ENCODE data around the gene CRNN.

CRNN gene

GRCh38 chr1:152413909-152414308 is at the start of gene CRNN:
CRNN (minus strand) TSS chr1:152414263; CDS start chr1:152412233, 2,030 bp downstream.
- TF ChIP-seq, protein P1, sequence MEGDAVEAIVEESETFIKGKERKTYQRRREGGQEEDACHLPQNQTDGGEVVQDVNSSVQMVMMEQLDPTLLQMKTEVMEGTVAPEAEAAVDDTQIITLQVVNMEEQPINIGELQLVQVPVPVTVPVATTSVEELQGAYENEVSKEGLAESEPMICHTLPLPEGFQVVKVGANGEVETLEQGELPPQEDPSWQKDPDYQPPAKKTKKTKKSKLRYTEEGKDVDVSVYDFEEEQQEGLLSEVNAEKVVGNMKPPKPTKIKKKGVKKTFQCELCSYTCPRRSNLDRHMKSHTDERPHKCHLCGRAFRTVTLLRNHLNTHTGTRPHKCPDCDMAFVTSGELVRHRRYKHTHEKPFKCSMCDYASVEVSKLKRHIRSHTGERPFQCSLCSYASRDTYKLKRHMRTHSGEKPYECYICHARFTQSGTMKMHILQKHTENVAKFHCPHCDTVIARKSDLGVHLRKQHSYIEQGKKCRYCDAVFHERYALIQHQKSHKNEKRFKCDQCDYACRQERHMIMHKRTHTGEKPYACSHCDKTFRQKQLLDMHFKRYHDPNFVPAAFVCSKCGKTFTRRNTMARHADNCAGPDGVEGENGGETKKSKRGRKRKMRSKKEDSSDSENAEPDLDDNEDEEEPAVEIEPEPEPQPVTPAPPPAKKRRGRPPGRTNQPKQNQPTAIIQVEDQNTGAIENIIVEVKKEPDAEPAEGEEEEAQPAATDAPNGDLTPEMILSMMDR (IDR thresholded peaks at IDR 0.05; ENCODE audit: low read length, missing control alignments) = no peak
- H3K4me3 ChIP-seq (replicated peaks; ENCODE audit: low read depth, low read length) = no peak within 1 kb of the TSS
- DNase-seq (ENCODE audit: low read depth) = no peak

GRCh38 chr1:152462636-152463035 is 48.6 kb upstream of the CRNN start:
- H3K4me3 ChIP-seq (replicated peaks; ENCODE audit: low read depth, low read length) = no peak overlapping the region
- DNase-seq (ENCODE audit: low read depth) = no peak
- TF ChIP-seq, protein P1 (IDR thresholded peaks at IDR 0.05; ENCODE audit: low read length, missing control alignments) = no peak

DNA sequence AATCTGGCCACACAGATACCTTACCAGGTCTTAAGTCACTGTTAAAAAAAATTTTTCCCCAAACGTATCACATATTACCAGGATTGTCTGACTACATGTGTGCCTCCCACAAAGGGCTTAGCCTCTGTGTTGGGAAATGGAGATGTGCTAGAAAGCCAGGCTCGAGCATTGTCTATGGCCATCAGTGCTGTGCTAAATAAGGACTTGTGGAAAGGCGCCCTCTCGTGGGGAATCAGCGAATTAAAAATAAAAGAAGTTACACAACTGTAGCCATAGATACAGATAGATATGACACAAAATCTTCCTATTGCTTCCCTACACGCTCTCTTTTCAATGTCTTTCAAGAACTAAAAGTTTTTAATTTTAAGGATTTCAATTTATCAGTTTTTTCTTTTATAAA is 47.5 kb upstream of the CRNN start:
- TF ChIP-seq, protein P1 (IDR thresholded peaks at IDR 0.05; ENCODE audit: low read length, missing control alignments) = peak; percentile 65
- no peak overlapping the region for H3K4me3 ChIP-seq (replicated peaks; ENCODE audit: low read depth, low read length)
- peak; percentile 75 for DNase-seq (ENCODE audit: low read depth)

DNA sequence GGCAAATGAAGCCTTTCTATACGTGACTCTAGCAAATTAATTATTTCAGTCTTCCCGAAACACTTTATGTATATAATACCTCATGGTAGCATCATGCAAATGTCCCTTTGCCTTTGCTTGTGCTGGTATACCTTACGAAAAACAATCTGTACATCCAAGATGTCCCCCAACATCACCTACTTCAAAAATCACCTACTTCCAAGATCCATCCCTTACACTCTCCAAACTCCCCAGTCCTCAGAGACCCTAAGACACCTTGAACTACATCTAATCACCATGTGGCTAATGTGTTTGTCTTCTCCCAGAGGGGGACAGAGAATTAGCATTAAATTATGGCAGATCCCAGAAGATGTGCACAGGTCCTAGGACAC is 46.5 kb upstream of the CRNN start:
- no peak for DNase-seq (ENCODE audit: low read depth)
- no peak overlapping the region for H3K4me3 ChIP-seq (replicated peaks; ENCODE audit: low read depth, low read length)
- TF ChIP-seq, protein P1 (IDR thresholded peaks at IDR 0.05; ENCODE audit: low read length, missing control alignments) = no peak

DNA sequence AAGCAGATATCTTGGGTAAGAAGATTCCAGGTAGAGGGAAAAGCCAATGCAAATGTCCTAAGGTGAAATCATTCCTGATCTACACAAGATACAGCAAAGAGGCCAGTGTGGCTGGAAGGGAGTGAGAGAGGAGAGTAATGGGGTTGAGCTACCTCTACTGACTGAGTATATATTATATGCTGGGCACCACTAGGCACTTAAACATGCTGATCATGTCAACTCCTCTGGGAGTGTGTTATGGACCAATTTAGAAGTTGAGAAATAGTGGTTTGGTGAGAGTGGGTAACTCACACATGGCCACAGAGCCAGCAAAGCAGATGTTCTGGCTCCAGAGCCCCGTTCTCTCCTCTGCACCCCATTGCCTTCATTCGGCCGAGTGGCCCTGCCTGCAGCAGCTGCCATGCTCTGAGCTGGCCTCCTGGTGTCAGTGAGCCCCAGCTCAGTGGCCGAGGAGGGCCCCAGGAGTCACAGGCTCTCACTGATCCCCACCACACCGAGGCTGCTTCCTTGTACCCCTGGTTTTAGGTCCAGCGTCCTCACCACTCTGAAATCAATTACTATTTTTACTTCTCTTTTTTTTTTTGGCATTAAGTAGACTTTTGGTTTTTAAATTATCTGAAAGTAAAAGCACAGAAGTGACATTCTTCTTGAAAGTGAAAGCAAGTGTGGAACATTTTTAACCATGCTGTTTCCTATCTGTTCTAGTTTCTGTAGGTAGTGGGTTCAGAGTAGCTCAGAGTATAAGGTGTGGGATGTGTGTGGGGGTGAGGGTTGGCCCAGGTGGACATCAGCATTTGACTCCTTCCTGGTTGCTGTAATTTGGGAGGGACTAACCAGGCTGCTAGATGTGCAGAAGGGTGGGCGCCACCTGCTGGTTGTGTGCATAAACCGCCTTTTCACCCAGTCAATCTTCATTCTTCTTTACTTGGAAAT is 45.8 kb upstream of the CRNN start:
- no peak overlapping the region for H3K4me3 ChIP-seq (replicated peaks; ENCODE audit: low read depth, low read length)
- TF ChIP-seq, protein P1 (IDR thresholded peaks at IDR 0.05; ENCODE audit: low read length, missing control alignments) = peak; percentile 91
- DNase-seq (ENCODE audit: low read depth) = peak; percentile 78

DNA sequence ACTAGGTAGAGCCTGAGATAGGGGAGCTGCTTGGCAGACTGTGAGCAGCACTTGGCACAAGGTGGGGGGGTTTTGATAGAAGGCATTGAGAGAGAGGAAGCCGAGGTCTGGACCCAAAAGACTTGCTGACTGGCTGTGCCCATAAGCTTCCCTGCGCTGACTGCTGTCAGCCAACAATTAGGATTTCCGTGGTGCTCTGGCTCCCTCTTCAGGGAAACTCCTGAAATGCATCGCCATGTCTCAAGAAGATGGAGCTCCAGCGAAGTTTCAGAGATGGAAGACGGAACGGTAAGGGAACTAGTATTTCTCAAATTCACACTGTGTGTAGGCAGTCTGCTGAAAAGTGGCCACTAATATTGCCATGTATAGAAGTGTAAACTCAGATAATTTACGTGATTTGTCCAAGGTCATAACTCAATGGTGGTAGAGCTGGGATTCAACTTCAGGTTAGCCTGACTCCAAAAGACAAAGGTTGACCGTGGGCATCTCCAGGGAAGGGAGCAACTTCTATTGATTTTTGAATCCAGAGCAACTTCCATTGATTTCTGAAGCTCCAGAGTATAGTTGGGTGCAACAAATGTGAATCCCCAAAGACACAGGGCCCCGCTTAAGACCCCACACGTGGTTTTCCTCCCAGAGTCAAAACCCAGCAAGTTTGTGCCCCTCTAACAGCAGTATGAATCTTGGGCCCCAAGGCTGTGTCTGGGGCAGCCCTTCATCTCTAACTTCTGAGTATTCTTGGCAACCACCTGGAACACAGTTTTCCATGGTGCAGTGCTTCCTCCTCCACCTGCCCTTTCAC is 44.5 kb upstream of the CRNN start:
- no peak overlapping the region for H3K4me3 ChIP-seq (replicated peaks; ENCODE audit: low read depth, low read length)
- DNase-seq (ENCODE audit: low read depth) = peak; percentile 87
- TF ChIP-seq, protein P1 (IDR thresholded peaks at IDR 0.05; ENCODE audit: low read length, missing control alignments) = peak; percentile 97

Measured in fibroblast of pulmonary artery (primary cell).